Measurements from ENCODE around the gene FAM81A. TPM values are rescaled to one million over a fixed set of nuclear protein-coding genes. Genes with fewer than 3 reads are reported as not detected.
A peak's percentile ranks its signal among the peaks of the same experiment; 100 is the strongest.
"Not testable (repeated sequence)": the region's sequence is repeated elsewhere in the genome, so short reads cannot be mapped to it uniquely, and the experiment has no call there.

Gene FAM81A
- total RNA-seq, 2 experiments from 2014 or later, result 4.6 to 4.7 TPM

- Mint-ChIP-seq H3K27ac (no peak overlapping the region), H3K4me1 (ENCODE audit: low read depth) (peaks cover 15% of the 10 kb centered on the region), H3K27me3 (ENCODE audit: low read depth) (peaks cover 38% of the 10 kb centered on the region), H3K4me3 (no peak overlapping the region), H3K36me3 (ENCODE audit: low read depth) (no peaks in the 10 kb centered on the region), H3K9me3 (ENCODE audit: insufficient read depth) (no peaks in the 10 kb centered on the region)
- DNase-seq, result no peak
- POLR2A ChIA-PET, result no interaction called here
- CTCF ChIA-PET, result no interaction called here
- ATAC-seq, result no peak
Observed at GRCh38 chr15:59401824-59402569, 36.0 kb upstream of the FAM81A start.

DNA sequence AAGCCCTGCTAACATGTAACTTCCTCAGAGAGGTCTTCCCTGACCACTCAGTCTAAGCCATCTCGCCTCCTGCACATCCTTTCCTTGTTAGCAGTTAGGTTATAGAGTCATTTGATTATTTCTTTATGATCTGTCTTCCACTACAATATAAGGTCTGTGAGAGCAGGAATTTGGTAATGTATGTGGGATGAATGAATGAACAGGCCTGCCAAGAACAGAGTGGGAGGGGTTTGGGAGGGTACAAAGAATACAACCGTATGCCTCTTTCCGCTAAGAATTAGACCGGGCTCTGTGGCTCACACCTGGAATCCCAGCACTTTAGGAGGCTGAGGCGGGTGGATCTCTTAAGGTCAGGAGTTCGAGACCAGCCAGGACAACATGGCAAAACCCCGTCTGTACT lies 32.9 kb upstream of the FAM81A start:
- Mint-ChIP-seq H3K27ac (no peak overlapping the region), H3K36me3 (ENCODE audit: low read depth) (no peaks in the 10 kb centered on the region), H3K4me1 (ENCODE audit: low read depth) (peaks cover 9% of the 10 kb centered on the region), H3K27me3 (ENCODE audit: low read depth) (peaks cover 26% of the 10 kb centered on the region), H3K4me3 (no peak overlapping the region), H3K9me3 (ENCODE audit: insufficient read depth) (no peaks in the 10 kb centered on the region)
- ChIA-PET POLR2A (no interaction called here), CTCF (interaction anchor here (1.4 kb wide), 1 partner anchor 27 kb away, joined by 3 read pairs; no protein-coding TSS in a partner anchor)
- DNase-seq, result no peak
- no peak for ATAC-seq

- H3K9me3 Mint-ChIP-seq (ENCODE audit: insufficient read depth), result no peaks in the 10 kb centered on the region
- ATAC-seq, result no peak
- no peak overlapping the region for H3K4me3 Mint-ChIP-seq
- peaks cover 18% of the 10 kb centered on the region for H3K27me3 Mint-ChIP-seq (ENCODE audit: low read depth)
- H3K4me1 Mint-ChIP-seq (ENCODE audit: low read depth), result peaks cover 23% of the 10 kb centered on the region
- POLR2A ChIA-PET, result no interaction called here
- H3K36me3 Mint-ChIP-seq (ENCODE audit: low read depth), result no peaks in the 10 kb centered on the region
- H3K27ac Mint-ChIP-seq, result no peak overlapping the region
- DNase-seq, result no peak
- CTCF ChIA-PET, result no interaction called here
Observed at GRCh38 chr15:59406446-59406845, 31.5 kb upstream of the FAM81A start.

DNA sequence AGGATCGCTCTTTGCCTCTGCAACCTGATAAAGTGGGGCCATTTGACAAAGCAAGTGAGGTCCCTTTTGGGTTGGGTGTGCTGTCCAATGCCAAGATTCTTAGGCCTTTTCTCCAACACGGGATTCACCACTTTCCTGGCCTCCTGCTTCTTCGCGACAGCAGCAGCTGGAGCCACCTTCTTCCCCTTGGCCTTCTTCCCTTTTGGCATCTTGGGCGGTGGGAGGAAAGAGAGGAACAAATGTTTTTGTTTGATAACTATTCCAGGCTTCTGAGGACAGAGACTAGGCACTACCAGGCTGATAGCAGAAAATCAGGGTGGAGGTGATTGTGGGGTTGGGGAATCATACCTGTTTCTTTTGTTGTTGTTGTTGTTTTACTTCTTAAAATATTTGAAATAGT lies 30.0 kb upstream of the FAM81A start:
- ChIA-PET POLR2A (no interaction called here), CTCF (no interaction called here)
- no peak for ATAC-seq
- H3K36me3 Mint-ChIP-seq (ENCODE audit: low read depth), result no peaks in the 10 kb centered on the region
- H3K27me3 Mint-ChIP-seq (ENCODE audit: low read depth), result peaks cover 12% of the 10 kb centered on the region
- H3K9me3 Mint-ChIP-seq (ENCODE audit: insufficient read depth), result no peaks in the 10 kb centered on the region
- no peak for DNase-seq
- peaks cover 35% of the 10 kb centered on the region for H3K4me1 Mint-ChIP-seq (ENCODE audit: low read depth)
- H3K27ac Mint-ChIP-seq, result no peak overlapping the region
- H3K4me3 Mint-ChIP-seq, result no peak overlapping the region

GRCh38 chr15:59410391-59410896 lies 27.5 kb upstream of the FAM81A start:
- Mint-ChIP-seq H3K4me1 (ENCODE audit: low read depth) (peaks cover 52% of the 10 kb centered on the region), H3K36me3 (ENCODE audit: low read depth) (no peaks in the 10 kb centered on the region), H3K27ac (peak overlapping the region; percentile 76), H3K4me3 (peak overlapping the region; percentile 34), H3K27me3 (ENCODE audit: low read depth) (peaks cover 18% of the 10 kb centered on the region), H3K9me3 (ENCODE audit: insufficient read depth) (no peaks in the 10 kb centered on the region)
- DNase-seq (no peak), ATAC-seq (peak; percentile 48)
- ChIA-PET CTCF (interaction anchor here (0.8 to 3.4 kb wide), 9 partner anchors 10 to 165 kb away, joined by 3 to 11 read pairs (median 4); no protein-coding TSS in a partner anchor), POLR2A (interaction anchor here (1.5 kb wide), 1 partner anchor 111 kb away, joined by 4 read pairs; no protein-coding TSS in a partner anchor)

- Mint-ChIP-seq H3K27ac (no peak overlapping the region), H3K9me3 (ENCODE audit: insufficient read depth) (no peaks in the 10 kb centered on the region), H3K4me1 (ENCODE audit: low read depth) (peaks cover 57% of the 10 kb centered on the region), H3K36me3 (ENCODE audit: low read depth) (no peaks in the 10 kb centered on the region), H3K4me3 (no peak overlapping the region), H3K27me3 (ENCODE audit: low read depth) (peaks cover 34% of the 10 kb centered on the region)
- ATAC-seq, result peak; percentile 22
- POLR2A ChIA-PET, result no interaction called here
- no peak for DNase-seq
- CTCF ChIA-PET, result interaction anchor here (0.9 to 2.2 kb wide), 7 partner anchors 15 to 166 kb away, joined by 3 to 7 read pairs (median 3); no protein-coding TSS in a partner anchor
Observed at GRCh38 chr15:59413577-59413976, 24.4 kb upstream of the FAM81A start.

GRCh38 chr15:59416816-59417215 lies 21.2 kb upstream of the FAM81A start:
- ChIA-PET CTCF (no interaction called here), POLR2A (no interaction called here)
- Mint-ChIP-seq H3K9me3 (ENCODE audit: insufficient read depth) (no peaks in the 10 kb centered on the region), H3K36me3 (ENCODE audit: low read depth) (no peaks in the 10 kb centered on the region), H3K27ac (no peak overlapping the region), H3K4me3 (no peak overlapping the region), H3K27me3 (ENCODE audit: low read depth) (peaks cover 35% of the 10 kb centered on the region), H3K4me1 (ENCODE audit: low read depth) (peaks cover 60% of the 10 kb centered on the region)
- ATAC-seq (no peak), DNase-seq (no peak)

DNA sequence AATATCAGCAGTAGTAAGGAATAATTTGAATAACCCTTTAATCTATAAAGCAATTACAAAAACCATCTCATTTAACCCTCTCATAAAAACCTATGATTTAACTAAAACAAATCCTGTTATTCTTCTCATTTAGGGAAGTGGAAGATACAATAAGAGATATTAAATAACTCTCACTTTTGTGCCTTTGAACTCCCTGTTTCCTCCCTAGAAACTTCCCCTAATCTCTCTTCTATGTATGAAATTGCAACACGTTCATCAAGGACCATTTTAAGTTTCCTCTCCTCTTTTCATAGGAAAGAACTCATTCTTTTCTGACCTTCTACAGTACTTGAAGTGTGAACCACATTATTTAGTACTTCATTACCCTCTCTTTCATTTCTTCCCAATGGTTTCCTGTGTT lies 18.8 kb upstream of the FAM81A start:
- ChIA-PET POLR2A (no interaction called here), CTCF (interaction anchor here (0.8 to 1.8 kb wide), 3 partner anchors 110 to 439 kb away, joined by 3 to 6 read pairs (median 4); no protein-coding TSS in a partner anchor)

GRCh38 chr15:59420108-59420507 lies 17.9 kb upstream of the FAM81A start:
- peak; percentile 69 for DNase-seq
- Mint-ChIP-seq H3K27ac (peak overlapping the region; percentile 44), H3K4me3 (peak overlapping the region; percentile 39), H3K4me1 (ENCODE audit: low read depth) (peaks cover 33% of the 10 kb centered on the region), H3K36me3 (ENCODE audit: low read depth) (no peaks in the 10 kb centered on the region), H3K27me3 (ENCODE audit: low read depth) (peaks cover 46% of the 10 kb centered on the region), H3K9me3 (ENCODE audit: insufficient read depth) (no peaks in the 10 kb centered on the region)
- peak; percentile 94 for ATAC-seq
- POLR2A ChIA-PET, result no interaction called here
- CTCF ChIA-PET, result interaction anchor here (0.8 to 1.8 kb wide), 3 partner anchors 109 to 440 kb away, joined by 4 to 6 read pairs (median 4); no protein-coding TSS in a partner anchor

More for the DNA sequence above, 18.8 kb upstream of the FAM81A start:
- no peak overlapping the region for H3K4me3 Mint-ChIP-seq
- H3K27ac Mint-ChIP-seq, result no peak overlapping the region
- peaks cover 42% of the 10 kb centered on the region for H3K27me3 Mint-ChIP-seq (ENCODE audit: low read depth)
- ATAC-seq, result no peak
- peaks cover 37% of the 10 kb centered on the region for H3K4me1 Mint-ChIP-seq (ENCODE audit: low read depth)
- DNase-seq, result no peak
- no peaks in the 10 kb centered on the region for H3K36me3 Mint-ChIP-seq (ENCODE audit: low read depth)
- H3K9me3 Mint-ChIP-seq (ENCODE audit: insufficient read depth), result no peaks in the 10 kb centered on the region

DNA sequence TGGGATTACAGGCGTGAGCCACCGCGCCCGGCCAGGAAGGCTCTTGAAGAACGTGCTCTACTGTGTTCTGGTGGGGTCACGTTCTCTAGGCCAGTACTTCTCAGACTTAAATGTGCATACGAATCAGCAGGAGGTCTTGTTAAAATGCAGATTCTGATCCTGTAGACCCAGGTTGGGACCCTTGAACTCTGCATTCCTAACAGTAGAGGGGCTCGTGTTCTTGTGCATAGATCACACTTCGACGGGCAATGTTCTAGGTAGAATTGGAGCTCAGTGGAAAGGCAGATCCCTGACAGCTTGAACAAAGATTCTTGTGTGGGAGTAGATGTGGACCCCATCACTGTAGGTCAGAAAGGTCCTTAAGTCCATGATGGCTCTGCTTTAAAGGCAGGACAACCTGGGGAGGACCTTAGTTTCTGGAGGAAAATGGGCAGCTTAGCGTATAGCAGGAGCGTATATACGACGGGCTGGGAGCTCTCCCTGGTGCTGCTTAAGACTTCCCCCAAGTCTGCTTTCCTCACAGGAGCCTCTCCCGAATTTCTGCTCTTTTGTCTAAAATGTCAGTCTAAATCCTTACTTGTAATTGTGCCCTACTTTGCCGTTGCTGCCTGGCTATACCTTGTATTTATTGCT lies 16.9 kb upstream of the FAM81A start:
- Mint-ChIP-seq H3K9me3 (ENCODE audit: insufficient read depth) (no peaks in the 10 kb centered on the region), H3K27me3 (ENCODE audit: low read depth) (peaks cover 39% of the 10 kb centered on the region), H3K4me1 (ENCODE audit: low read depth) (peaks cover 33% of the 10 kb centered on the region), H3K4me3 (no peak overlapping the region), H3K36me3 (ENCODE audit: low read depth) (no peaks in the 10 kb centered on the region), H3K27ac (no peak overlapping the region)
- no peak for DNase-seq
- no peak for ATAC-seq
- ChIA-PET CTCF (interaction anchor here (1.0 to 1.8 kb wide), 2 partner anchors 11 to 108 kb away, joined by 3 to 6 read pairs; no protein-coding TSS in a partner anchor), POLR2A (interaction anchor here (0.6 kb wide), 1 partner anchor 56 kb away, joined by 3 read pairs; no protein-coding TSS in a partner anchor)

DNA sequence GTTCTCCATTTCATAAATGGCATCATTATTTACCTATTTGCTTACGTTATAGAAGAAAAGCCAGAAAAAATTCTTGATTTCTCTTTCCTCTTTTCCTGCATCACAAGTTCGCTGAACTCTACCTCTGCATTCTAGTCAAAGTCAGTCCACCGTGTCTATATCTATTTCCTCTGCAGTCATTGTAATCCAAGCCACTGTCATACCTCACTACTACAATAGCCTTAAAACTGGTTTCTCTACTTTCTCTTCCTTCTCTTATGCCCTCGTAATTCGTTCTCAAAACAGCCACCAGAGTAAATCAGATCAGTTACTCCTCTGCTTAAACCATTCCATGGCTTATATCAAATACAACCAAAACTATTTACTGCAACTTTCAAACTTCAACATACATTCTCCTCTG lies 13.4 kb upstream of the FAM81A start:
- CTCF ChIA-PET, result no interaction called here
- peaks cover under 1% of the 10 kb centered on the region for H3K36me3 Mint-ChIP-seq (ENCODE audit: low read depth)
- H3K4me3 Mint-ChIP-seq, result no peak overlapping the region
- POLR2A ChIA-PET, result no interaction called here
- peaks cover 6% of the 10 kb centered on the region for H3K9me3 Mint-ChIP-seq (ENCODE audit: insufficient read depth)
- DNase-seq (no peak), ATAC-seq (no peak)
- peaks cover 32% of the 10 kb centered on the region for H3K27me3 Mint-ChIP-seq (ENCODE audit: low read depth)
- H3K27ac Mint-ChIP-seq, result no peak overlapping the region
- peaks cover 20% of the 10 kb centered on the region for H3K4me1 Mint-ChIP-seq (ENCODE audit: low read depth)

DNA sequence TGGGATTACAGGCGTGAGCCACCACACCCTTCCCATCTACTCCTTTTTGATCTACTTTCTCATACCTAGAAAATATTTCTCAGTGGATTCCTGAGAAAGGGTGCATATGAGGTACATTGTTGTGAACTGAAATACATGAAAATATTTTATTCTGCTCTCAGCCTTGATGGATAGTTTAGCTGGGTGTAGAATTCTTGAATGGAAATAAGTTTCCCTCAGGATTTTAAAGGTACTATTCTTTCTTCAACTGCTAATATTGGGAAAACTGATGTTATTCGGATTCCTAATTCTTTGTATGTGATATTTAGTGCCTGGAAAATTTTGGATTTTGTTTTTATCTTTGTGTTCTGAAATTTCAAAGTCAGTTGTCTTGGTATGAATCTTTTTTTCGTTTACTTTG lies 9.1 kb upstream of the FAM81A start:
- CTCF ChIA-PET; H3K9me3 Mint-ChIP-seq (ENCODE audit: insufficient read depth); H3K4me3 Mint-ChIP-seq; ATAC-seq; H3K27ac Mint-ChIP-seq; POLR2A ChIA-PET; H3K4me1 Mint-ChIP-seq (ENCODE audit: low read depth); DNase-seq; H3K36me3 Mint-ChIP-seq (ENCODE audit: low read depth): not testable (repeated sequence)
- peaks cover 37% of the 10 kb centered on the region for H3K27me3 Mint-ChIP-seq (ENCODE audit: low read depth)
